ENCODE results near the gene PPARG. TPM values are rescaled to one million over a fixed set of nuclear protein-coding genes. Genes with fewer than 3 reads are reported as not detected.

Gene PPARG
- total RNA-seq, 2 donors from 2014 or later = 5.6 TPM; not detected in 1

GRCh38 chr3:12416731-12417130 is 127.9 kb downstream of the PPARG start:
- Mint-ChIP-seq H3K9me3 (no peaks in the 10 kb centered on the region), H3K4me3 (no peak overlapping the region), H3K27ac (no peak overlapping the region), H3K36me3 (no peaks in the 10 kb centered on the region), H3K27me3 (peaks cover 3 to 9% of the 10 kb centered on the region in 2 donors), H3K4me1 (ENCODE audit: low read depth in 2 of 2) (peaks cover 0 to 4% of the 10 kb centered on the region in 2 donors)
- DNase-seq (ENCODE audit: low spot score) = no peak
- no peak for ATAC-seq

- Mint-ChIP-seq H3K4me3 (no peak overlapping the region), H3K9me3 (no peaks in the 10 kb centered on the region), H3K27ac (no peak overlapping the region), H3K36me3 (no peaks in the 10 kb centered on the region), H3K27me3 (peaks cover 18% of the 10 kb centered on the region in 2 donors), H3K4me1 (ENCODE audit: low read depth in 2 of 2) (peaks cover 0 to 9% of the 10 kb centered on the region in 2 donors)
- DNase-seq (ENCODE audit: low spot score) = no peak
- ATAC-seq = peak in 1 of 2 donors; percentile 15
These were observed 131.5 kb downstream of the PPARG start for GRCh38 chr3:12420393-12420792.

GRCh38 chr3:12421132-12421531 is 132.3 kb downstream of the PPARG start:
- Mint-ChIP-seq H3K9me3 (no peaks in the 10 kb centered on the region), H3K4me3 (no peak overlapping the region), H3K27me3 (peaks cover 22 to 25% of the 10 kb centered on the region in 2 donors), H3K4me1 (ENCODE audit: low read depth in 2 of 2) (peaks cover 0 to 9% of the 10 kb centered on the region in 2 donors), H3K27ac (no peak overlapping the region), H3K36me3 (no peaks in the 10 kb centered on the region)
- no peak for DNase-seq (ENCODE audit: low spot score)
- no peak for ATAC-seq

GRCh38 chr3:12423131-12423530 is 134.3 kb downstream of the PPARG start:
- Mint-ChIP-seq H3K4me3 (no peak overlapping the region), H3K4me1 (ENCODE audit: low read depth in 2 of 2) (peaks cover 0 to 9% of the 10 kb centered on the region in 2 donors), H3K9me3 (no peaks in the 10 kb centered on the region), H3K27me3 (peaks cover 31 to 44% of the 10 kb centered on the region in 2 donors), H3K27ac (no peak overlapping the region), H3K36me3 (no peaks in the 10 kb centered on the region)
- no peak for ATAC-seq
- DNase-seq (ENCODE audit: low spot score) = no peak

GRCh38 chr3:12423918-12424630 is 135.2 kb downstream of the PPARG start:
- ATAC-seq = peak in 1 of 2 donors; percentile 85
- no peak for DNase-seq (ENCODE audit: low spot score)
- Mint-ChIP-seq H3K27ac (peak overlapping the region in 1 of 2 donors; percentile 59), H3K27me3 (peaks cover 29 to 48% of the 10 kb centered on the region in 2 donors), H3K4me1 (ENCODE audit: low read depth in 2 of 2) (peaks cover 0 to 9% of the 10 kb centered on the region in 2 donors), H3K36me3 (no peaks in the 10 kb centered on the region), H3K9me3 (no peaks in the 10 kb centered on the region), H3K4me3 (peak overlapping the region; percentile 58)

- Mint-ChIP-seq H3K4me1 (ENCODE audit: low read depth in 2 of 2) (peaks cover 0 to 9% of the 10 kb centered on the region in 2 donors), H3K27ac (peak overlapping the region in 1 of 2 donors; percentile 59), H3K4me3 (peak overlapping the region; percentile 58), H3K27me3 (peaks cover 29 to 48% of the 10 kb centered on the region in 2 donors), H3K36me3 (no peaks in the 10 kb centered on the region), H3K9me3 (no peaks in the 10 kb centered on the region)
- no peak for DNase-seq (ENCODE audit: low spot score)
- ATAC-seq = no peak
These were observed 135.9 kb downstream of the PPARG start for GRCh38 chr3:12424635-12425319.

DNA sequence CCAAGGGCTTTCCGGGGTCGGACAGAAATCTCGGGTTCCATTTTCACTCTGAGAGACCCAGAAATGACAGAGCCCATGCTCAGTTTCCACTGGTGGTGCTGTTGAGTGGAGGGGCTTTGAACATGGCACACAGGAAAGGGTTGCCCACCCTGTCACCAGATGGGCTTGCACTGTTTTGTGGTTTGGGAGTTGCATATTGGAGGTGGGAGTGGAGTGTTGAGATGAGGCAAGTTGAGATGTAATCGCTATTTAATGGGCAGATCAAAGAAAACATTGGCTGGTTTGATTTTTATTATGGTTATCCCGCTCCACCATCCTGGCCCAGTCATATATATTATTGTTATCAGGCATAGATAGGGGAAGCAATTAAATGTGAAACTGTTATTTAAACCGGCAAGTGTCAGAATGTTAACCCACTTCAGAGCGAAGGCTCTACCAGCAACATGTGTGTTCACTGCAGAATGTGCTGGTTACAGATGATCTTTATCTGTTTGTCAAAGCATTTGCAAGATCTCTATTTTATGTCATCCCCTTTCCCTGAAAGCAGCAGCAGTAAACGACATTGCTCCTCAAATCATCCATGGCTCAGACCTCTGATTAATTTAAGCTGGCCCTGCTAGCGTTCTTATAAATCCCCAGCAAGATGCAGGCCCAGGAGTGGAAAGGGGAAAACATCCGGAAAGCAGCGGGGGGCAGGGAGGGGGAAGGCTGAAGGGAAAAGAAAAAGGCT is 137.1 kb downstream of the PPARG start:
- Mint-ChIP-seq H3K27me3 (peaks cover 34 to 57% of the 10 kb centered on the region in 2 donors), H3K4me3 (no peak overlapping the region), H3K9me3 (no peaks in the 10 kb centered on the region), H3K36me3 (no peaks in the 10 kb centered on the region), H3K27ac (no peak overlapping the region), H3K4me1 (ENCODE audit: low read depth in 2 of 2) (peaks cover 0 to 9% of the 10 kb centered on the region in 2 donors)
- ATAC-seq (no peak), DNase-seq (ENCODE audit: low spot score) (no peak)

- Mint-ChIP-seq H3K27me3 (peaks cover 32 to 62% of the 10 kb centered on the region in 2 donors), H3K36me3 (no peaks in the 10 kb centered on the region), H3K4me1 (ENCODE audit: low read depth in 2 of 2) (peaks cover 0 to 9% of the 10 kb centered on the region in 2 donors), H3K27ac (no peak overlapping the region), H3K4me3 (no peak overlapping the region), H3K9me3 (no peaks in the 10 kb centered on the region)
- no peak for DNase-seq (ENCODE audit: low spot score)
- ATAC-seq = no peak
These were observed 138.7 kb downstream of the PPARG start for GRCh38 chr3:12427551-12427950.

- peaks cover 0 to 9% of the 10 kb centered on the region in 2 donors for H3K4me1 Mint-ChIP-seq (ENCODE audit: low read depth in 2 of 2)
- no peaks in the 10 kb centered on the region for H3K36me3 Mint-ChIP-seq
- DNase-seq (ENCODE audit: low spot score) = no peak
- H3K27me3 Mint-ChIP-seq = peaks cover 32 to 62% of the 10 kb centered on the region in 2 donors
- no peak overlapping the region for H3K4me3 Mint-ChIP-seq
- H3K27ac Mint-ChIP-seq = no peak overlapping the region
- H3K9me3 Mint-ChIP-seq = no peaks in the 10 kb centered on the region
- peak in 1 of 2 donors; percentile 62 for ATAC-seq
These were observed 139.3 kb downstream of the PPARG start for GRCh38 chr3:12428126-12428525.

- Mint-ChIP-seq H3K4me3 (no peak overlapping the region), H3K27ac (no peak overlapping the region), H3K9me3 (no peaks in the 10 kb centered on the region), H3K27me3 (peaks cover 24 to 52% of the 10 kb centered on the region in 2 donors), H3K4me1 (ENCODE audit: low read depth in 2 of 2) (no peaks in the 10 kb centered on the region), H3K36me3 (no peaks in the 10 kb centered on the region)
- no peak for ATAC-seq
- no peak for DNase-seq (ENCODE audit: low spot score)
These were observed 141.2 kb downstream of the PPARG start for GRCh38 chr3:12430086-12430485.

GRCh38 chr3:12433823-12434222 is 145.0 kb downstream of the PPARG start:
- Mint-ChIP-seq H3K36me3 (no peaks in the 10 kb centered on the region), H3K4me3 (no peak overlapping the region), H3K27ac (no peak overlapping the region), H3K9me3 (no peaks in the 10 kb centered on the region), H3K4me1 (ENCODE audit: low read depth in 2 of 2) (no peaks in the 10 kb centered on the region), H3K27me3 (peaks cover 17 to 39% of the 10 kb centered on the region in 2 donors)
- no peak for ATAC-seq
- DNase-seq (ENCODE audit: low spot score) = no peak

GRCh38 chr3:12436514-12437220 is 147.8 kb downstream of the PPARG start:
- ATAC-seq = no peak
- H3K36me3 Mint-ChIP-seq = no peaks in the 10 kb centered on the region
- no peak for DNase-seq (ENCODE audit: low spot score)
- H3K4me3 Mint-ChIP-seq = no peak overlapping the region
- no peak overlapping the region for H3K27ac Mint-ChIP-seq
- H3K27me3 Mint-ChIP-seq = peaks cover 12 to 25% of the 10 kb centered on the region in 2 donors
- H3K9me3 Mint-ChIP-seq = no peaks in the 10 kb centered on the region
- H3K4me1 Mint-ChIP-seq (ENCODE audit: low read depth in 2 of 2) = no peaks in the 10 kb centered on the region

DNA sequence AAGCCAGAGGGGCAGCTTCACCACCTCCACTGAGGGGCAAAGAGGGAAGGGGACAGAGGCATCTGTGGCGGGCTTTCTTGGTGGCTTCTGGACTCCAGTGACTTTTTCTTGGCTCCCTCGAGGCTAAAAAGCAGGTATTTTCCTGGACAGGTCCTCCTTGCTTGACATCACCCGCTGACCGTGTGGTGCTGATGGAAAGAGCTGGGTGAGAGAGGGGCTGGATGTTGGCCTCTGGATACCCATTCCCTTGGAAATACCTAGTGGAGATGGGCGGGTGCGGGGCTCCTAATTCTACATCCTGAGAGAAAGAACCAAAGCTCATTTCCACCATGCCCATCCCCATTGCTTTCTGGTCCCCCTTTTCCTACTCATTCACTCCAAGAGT is 148.3 kb downstream of the PPARG start:
- DNase-seq (ENCODE audit: low spot score) = no peak
- no peaks in the 10 kb centered on the region for H3K9me3 Mint-ChIP-seq
- no peak overlapping the region for H3K4me3 Mint-ChIP-seq
- H3K27me3 Mint-ChIP-seq = peaks cover 12 to 25% of the 10 kb centered on the region in 2 donors
- no peaks in the 10 kb centered on the region for H3K36me3 Mint-ChIP-seq
- no peaks in the 10 kb centered on the region for H3K4me1 Mint-ChIP-seq (ENCODE audit: low read depth in 2 of 2)
- H3K27ac Mint-ChIP-seq = no peak overlapping the region
- no peak for ATAC-seq
